LNCAP (cell line): ENCODE measurements around the gene UNC5C.

Experiments
- TF ChIP-seq, protein P1 (sequence below): fragments of 450-650 bp; IDR thresholded peaks from 2 replicates; pipeline ENCODE4 v1.5.1; 2017; ENCODE audit warnings: mild to moderate bottlenecking

UNC5C gene

DNA sequence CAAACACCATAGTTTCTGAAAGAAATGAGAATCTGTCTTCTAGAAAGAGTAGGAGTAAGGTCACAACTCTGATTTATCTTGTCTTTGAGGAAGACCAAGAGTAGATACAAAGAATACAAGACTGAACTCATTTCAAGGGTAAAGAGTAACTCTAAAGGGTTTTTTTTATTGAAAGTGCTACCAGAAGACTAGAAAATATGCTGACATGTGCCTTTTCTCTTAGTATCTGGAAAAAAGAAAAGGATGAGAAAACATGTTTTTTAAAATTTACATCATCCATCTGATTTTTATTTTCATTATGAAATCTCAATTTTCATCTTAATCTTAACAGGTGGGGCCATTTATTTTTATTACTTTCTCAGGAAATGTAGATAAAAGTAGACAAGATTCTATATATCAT, 43.0 kb downstream of the UNC5C start:
- TF ChIP-seq, protein P1, sequence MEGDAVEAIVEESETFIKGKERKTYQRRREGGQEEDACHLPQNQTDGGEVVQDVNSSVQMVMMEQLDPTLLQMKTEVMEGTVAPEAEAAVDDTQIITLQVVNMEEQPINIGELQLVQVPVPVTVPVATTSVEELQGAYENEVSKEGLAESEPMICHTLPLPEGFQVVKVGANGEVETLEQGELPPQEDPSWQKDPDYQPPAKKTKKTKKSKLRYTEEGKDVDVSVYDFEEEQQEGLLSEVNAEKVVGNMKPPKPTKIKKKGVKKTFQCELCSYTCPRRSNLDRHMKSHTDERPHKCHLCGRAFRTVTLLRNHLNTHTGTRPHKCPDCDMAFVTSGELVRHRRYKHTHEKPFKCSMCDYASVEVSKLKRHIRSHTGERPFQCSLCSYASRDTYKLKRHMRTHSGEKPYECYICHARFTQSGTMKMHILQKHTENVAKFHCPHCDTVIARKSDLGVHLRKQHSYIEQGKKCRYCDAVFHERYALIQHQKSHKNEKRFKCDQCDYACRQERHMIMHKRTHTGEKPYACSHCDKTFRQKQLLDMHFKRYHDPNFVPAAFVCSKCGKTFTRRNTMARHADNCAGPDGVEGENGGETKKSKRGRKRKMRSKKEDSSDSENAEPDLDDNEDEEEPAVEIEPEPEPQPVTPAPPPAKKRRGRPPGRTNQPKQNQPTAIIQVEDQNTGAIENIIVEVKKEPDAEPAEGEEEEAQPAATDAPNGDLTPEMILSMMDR, result no peak

DNA sequence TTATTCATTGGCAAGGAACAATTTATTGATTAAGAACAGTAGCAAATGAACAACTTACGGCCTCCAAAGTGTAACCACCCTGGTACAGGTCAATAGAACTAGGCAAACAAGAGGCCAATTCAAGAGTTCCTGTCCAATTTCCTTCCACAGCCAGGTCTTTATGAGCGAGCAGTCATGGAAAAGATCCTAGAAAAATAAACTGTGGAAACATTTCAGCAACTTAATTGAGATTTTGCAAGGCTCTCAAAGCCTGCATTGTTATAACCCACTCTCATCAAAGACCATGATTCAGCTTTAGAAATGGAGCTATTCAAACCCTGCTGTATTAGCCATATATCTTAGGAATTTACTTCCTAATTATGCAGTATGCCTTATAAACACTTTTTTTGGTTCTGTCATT, 43.6 kb downstream of the UNC5C start:
- TF ChIP-seq, protein P1, result no peak

DNA sequence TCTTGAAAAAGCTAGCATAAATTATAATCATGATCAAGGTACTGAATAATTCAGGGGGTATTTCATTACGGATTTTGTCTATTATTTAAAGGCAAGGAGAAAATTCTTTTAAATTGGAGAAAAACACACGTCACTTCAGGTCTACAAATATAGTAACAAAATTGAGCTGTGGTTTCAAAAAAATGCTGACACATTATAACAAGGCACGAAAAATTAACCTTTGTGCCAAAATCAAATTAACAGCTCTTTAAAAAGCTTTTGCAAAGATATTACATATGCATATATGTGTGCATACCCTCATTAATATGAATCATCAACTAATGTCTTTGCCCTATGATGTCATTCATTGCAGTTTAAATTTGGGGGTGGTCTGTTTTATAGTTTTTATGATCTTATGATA, 44.3 kb downstream of the UNC5C start:
- TF ChIP-seq, protein P1, result no peak

DNA sequence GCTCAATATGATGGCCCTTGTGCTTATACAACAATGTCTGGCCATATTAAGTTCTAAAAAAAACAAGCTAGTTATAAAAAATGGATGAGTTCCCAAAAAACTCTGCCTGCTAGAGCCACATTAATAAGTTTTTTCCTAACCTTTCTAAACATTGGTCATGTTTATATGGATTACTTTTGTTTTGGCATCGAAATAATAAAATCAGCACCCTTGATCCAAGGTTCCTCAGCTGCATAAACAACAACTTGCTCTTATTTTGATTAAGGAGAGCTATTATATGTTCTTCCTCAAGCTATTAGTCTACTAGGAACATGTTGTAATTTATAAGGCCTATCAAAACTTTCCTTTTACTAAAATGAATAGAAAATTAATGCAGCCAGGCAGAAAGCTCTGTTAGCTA, 48.4 kb downstream of the UNC5C start:
- TF ChIP-seq, protein P1, result no peak

DNA sequence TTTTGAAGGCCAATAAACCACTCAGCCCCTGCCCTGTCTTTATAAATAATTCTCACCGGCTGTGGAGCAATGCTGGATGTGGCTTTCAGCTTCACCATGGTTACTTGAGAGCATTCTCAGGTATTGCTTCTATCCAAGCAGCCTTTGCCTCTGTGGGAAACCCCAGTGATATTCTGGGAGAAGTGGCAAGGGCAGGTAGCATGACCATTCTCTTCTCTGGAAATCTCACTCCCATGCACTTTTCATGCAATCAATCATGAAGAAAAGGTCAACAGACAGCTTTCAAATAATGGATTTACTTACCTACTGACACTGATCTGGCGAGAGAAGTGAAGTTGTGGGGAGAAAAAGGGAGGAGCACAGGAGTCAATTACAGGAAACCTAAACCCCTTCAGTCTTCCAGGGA, 49.5 kb downstream of the UNC5C start:
- TF ChIP-seq, protein P1, result no peak

DNA sequence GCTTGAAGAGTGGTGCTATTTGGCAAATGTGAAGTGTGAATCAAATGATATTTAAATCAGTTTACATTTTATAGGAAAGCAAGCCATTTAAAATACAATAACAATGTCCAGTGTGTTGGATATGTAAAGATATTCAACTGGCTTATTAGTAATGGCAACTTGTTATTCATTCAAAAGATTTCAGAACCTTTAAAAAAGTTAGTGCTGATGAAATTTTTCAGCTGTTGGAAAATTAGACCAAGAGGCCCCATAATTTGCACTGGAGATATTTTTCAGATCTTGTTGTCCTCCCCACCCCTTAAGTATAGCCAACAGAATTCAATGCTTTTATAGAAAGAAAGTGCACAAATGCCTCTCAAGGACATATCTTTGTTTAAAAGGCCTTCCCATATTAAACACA, 54.6 kb downstream of the UNC5C start:
- TF ChIP-seq, protein P1, result no peak

DNA sequence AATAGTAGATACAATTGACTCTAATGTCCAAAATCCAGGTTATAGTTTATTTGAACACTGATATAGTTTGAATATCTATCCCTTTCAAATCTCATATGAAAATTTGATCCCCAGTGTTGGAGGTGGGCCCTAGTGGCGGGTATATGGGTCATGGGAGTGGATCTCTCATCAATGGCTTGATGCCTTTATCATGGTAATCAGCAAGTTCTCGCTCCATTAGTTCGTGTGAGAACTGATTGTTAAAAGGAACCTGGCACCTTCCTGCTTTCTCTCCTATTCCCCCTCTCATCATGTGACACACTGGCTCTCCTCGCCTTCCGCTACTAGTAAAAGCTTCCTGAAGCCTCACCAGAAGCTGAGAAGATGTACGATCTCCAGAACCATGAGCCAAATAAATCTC, 70.1 kb downstream of the UNC5C start:
- TF ChIP-seq, protein P1, result no peak

DNA sequence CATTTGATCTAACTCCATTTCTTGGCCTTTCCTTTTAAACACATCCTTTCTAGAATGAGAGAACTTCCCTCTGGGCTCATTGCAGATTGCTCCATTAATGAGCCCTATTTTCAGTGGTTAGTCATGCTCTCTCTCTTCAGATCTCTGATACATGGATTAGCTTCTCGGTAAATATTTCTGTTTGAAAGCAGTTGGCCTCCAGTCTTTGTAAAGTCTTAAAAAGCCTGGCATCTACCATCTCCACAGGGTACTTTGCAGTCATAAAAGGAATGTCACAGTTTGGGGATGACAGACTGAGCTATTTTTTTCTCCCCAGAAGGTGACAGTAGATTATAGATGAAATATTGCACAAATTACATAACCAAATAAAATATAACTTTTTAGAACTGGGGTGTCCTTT, 72.7 kb downstream of the UNC5C start:
- TF ChIP-seq, protein P1, result no peak
